K562 (cell line): ENCODE measurements around the gene CAMK2D. TPM values are rescaled to one million over a fixed set of nuclear protein-coding genes. Genes with fewer than 3 reads are reported as not detected.

Experiments
- ATAC-seq: fragments of 200-7000 bp; cut with Tn5 transposase; 3 replicates; pipeline ENCODE4 v1.9.1; 2020; ENCODE audit warnings: moderate library complexity
- BruUV-seq: library from RNA; stranded (reverse); fragments of 400-500 nt; replicated peaks from 2 replicates; lab custom pipeline; 2021; lab: Mats Ljungman, UMichigan
- CTCF ChIA-PET: fragments of 300-600 bp; formaldehyde crosslinking; extraction: SDS; loops from one replicate; lab custom pipeline; 2021; ENCODE audit warnings: low intra/inter-chr PET ratio; lab: Yijun Ruan, JAX
- POLR2A ChIA-PET: fragments of 300-600, 350-650 bp; sonication (Branson Sonifier 250); formaldehyde crosslinking; extraction: SDS; loops from one replicate; lab custom pipeline; 2021; ENCODE audit warnings: antibody characterized with exemption, inconsistent platforms; lab: Yijun Ruan, JAX
- DNase-seq, 4 experiments: peaks; one replicate each; pipeline versions ENCODE4 v3.0.0 to v3.0.0-alpha.2; 2011 to 2018; ENCODE audit warnings: low spot score in 3 of 4, mixed read lengths in 3 of 4; ENCODE audit errors: extremely low read depth in 1 of 4
- FAIRE-seq: peaks from 2 replicates; lab custom pipeline; 2011; peaks lifted over from hg19 to GRCh38; lab: Jason Lieb, UNC
- H2AFZ ChIP-seq: 2 replicates; pipeline ENCODE4 v1.6.0; 2011; ENCODE audit warnings: low read depth, low read length, control low read depth, inconsistent platforms
- H3K27ac ChIP-seq: fragments of 200-600 bp; 3 replicates; pipeline ENCODE4 v1.8.0; 2011; ENCODE audit warnings: low read depth, mild to moderate bottlenecking, control low read depth, inconsistent platforms, low read length, moderate library complexity, mixed read lengths; ENCODE audit errors: extremely low read depth
- H3K27me3 ChIP-seq, 2 experiments: fragments of 300-600 bp in 1 of 2; 2 replicates in 1 of 2; 3 replicates in 1 of 2; pipeline versions ENCODE4 v1.6.0 to v1.8.0; 2011; ENCODE audit warnings: inconsistent platforms in 2 of 2, low read length in 2 of 2, mild to moderate bottlenecking in 1 of 2, mixed read lengths in 1 of 2, moderate library complexity in 1 of 2; ENCODE audit not compliant: control insufficient read depth in 2 of 2, insufficient read depth in 2 of 2
- H3K36me3 ChIP-seq: fragments of 300-600 bp; 3 replicates; pipeline ENCODE4 v1.8.0; 2011; ENCODE audit warnings: mild to moderate bottlenecking, low read length, inconsistent platforms; ENCODE audit not compliant: control insufficient read depth, insufficient read depth
- H3K4me1 ChIP-seq, 2 experiments: fragments of 200-600 bp in 1 of 2; replicated peaks in 1 of 2; 2 replicates in 1 of 2; 3 replicates in 1 of 2; pipeline versions ENCODE4 v1.5.1 to v1.8.0; 2011; ENCODE audit warnings: inconsistent platforms in 2 of 2, low read length in 2 of 2, mild to moderate bottlenecking in 1 of 2, mixed read lengths in 1 of 2, moderate library complexity in 1 of 2; ENCODE audit not compliant: control insufficient read depth in 2 of 2, insufficient read depth in 2 of 2
- H3K4me2 ChIP-seq: 2 replicates; pipeline ENCODE4 v1.6.1; 2011; ENCODE audit warnings: low read length, control low read depth, inconsistent platforms, mixed read lengths; ENCODE audit not compliant: insufficient read depth
- H3K4me3 ChIP-seq: fragments of 200-600 bp; sonication (generic), shearing (Covaris generic); 2 replicates; pipeline ENCODE4 v1.5.1; 2016; ENCODE audit warnings: control low read depth, inconsistent platforms
- H3K79me2 ChIP-seq: fragments of 200-600 bp; 3 replicates; pipeline ENCODE4 v1.8.0; 2011; ENCODE audit warnings: low read length, inconsistent platforms; ENCODE audit not compliant: control insufficient read depth, insufficient read depth
- H3K9ac ChIP-seq, 2 experiments: 2 replicates each; pipeline versions ENCODE4 v1.6.0 to v1.6.1; 2011; ENCODE audit warnings: low read depth in 2 of 2, low read length in 2 of 2, control low read depth in 1 of 2, inconsistent platforms in 1 of 2, mild to moderate bottlenecking in 1 of 2, mixed read lengths in 1 of 2; ENCODE audit not compliant: insufficient read depth in 1 of 2
- H3K9me1 ChIP-seq: one replicate; pipeline ENCODE4 v1.6.0; 2011; ENCODE audit warnings: inconsistent platforms, mild to moderate bottlenecking, low read length, moderate library complexity; ENCODE audit not compliant: control insufficient read depth, insufficient read depth
- H3K9me3 ChIP-seq: replicated peaks from 2 replicates; pipeline ENCODE4 v1.5.1; 2011; ENCODE audit warnings: low read depth, low read length, inconsistent platforms; ENCODE audit not compliant: control insufficient read depth, insufficient read depth
- H4K20me1 ChIP-seq: replicated peaks from 2 replicates; pipeline ENCODE4 v1.6.1; 2011; ENCODE audit warnings: low read length, inconsistent platforms, mixed read lengths; ENCODE audit not compliant: control insufficient read depth, insufficient read depth
- ERF ChIP-seq: fragments of 450-650 bp; formaldehyde crosslinking; IDR thresholded peaks from 2 replicates; pipeline ENCODE4 v1.4.0; 2020; ENCODE audit warnings: mild to moderate bottlenecking, mixed read lengths
- WGBS: fragments of 100-300 bp; shearing (Covaris generic); methylation state at CpG from one replicate; pipeline ENCODE4 v1.1.6; 2016; ENCODE audit warnings: low coverage, mixed read lengths; ENCODE audit not compliant: insufficient coverage; ENCODE audit errors: missing lambda C conversion rate; 5-methylcytosine and 5-hydroxymethylcytosine counted together
- in situ Hi-C: fragments of 300-500 bp; cut with MboI; formaldehyde crosslinking; loops from 4 replicates; pipeline ENCODE4 v1.15.0; 2018; ENCODE audit warnings: inconsistent platforms, mixed read lengths
- intact Hi-C: fragments of 100-400 bp; cut with micrococcal nuclease; formaldehyde crosslinking; loops from 2 replicates; pipeline ENCODE4 v1.14.2; 2022
- polyA plus RNA-seq, 8 experiments: library from polyadenylated mRNA; depleted of rRNA in 4 of 8; stranded (reverse) in 5 of 8; unstranded in 3 of 8; fragments of >200 nt; fragmentation: Nextera tagmentation in 2 of 8; fragmentation: Illumina TruSeq in 1 of 8; extraction: Ambion mirVana in 2 of 8; extraction: Trizol in 1 of 8; gene quantifications; 2 replicates each; pipeline versions ENCODE4 v1.2.1 to v1.2.3, GENCODE V29; 2011 to 2014; ENCODE audit warnings: inconsistent platforms in 1 of 8, missing spikeins in 1 of 8
- total RNA-seq, 7 experiments: library from RNA; depleted of rRNA in 6 of 7; stranded (reverse); fragments of >200 nt in 6 of 7; fragmentation: Illumina TruSeq in 2 of 7; extraction: Trizol in 2 of 7; gene quantifications; 2 replicates each; pipeline versions ENCODE4 v1.2.1 to v1.2.3, GENCODE V29; 2011 to 2021; ENCODE audit warnings: low replicate concordance in 1 of 7
- TF ChIP-seq, protein P1 (sequence below): fragments of 450-650 bp; IDR thresholded peaks from 2 replicates; pipeline ENCODE4 v1.6.1; 2018; ENCODE audit not compliant: partially characterized antibody

Gene CAMK2D
- total and polyA plus RNA-seq, 9 of the 15 experiments (the other 6 are each of a cell fraction or from before 2014, with no cell fraction given): 0.01 to 0.33 (median 0.04) TPM; not detected in 2

DNA sequence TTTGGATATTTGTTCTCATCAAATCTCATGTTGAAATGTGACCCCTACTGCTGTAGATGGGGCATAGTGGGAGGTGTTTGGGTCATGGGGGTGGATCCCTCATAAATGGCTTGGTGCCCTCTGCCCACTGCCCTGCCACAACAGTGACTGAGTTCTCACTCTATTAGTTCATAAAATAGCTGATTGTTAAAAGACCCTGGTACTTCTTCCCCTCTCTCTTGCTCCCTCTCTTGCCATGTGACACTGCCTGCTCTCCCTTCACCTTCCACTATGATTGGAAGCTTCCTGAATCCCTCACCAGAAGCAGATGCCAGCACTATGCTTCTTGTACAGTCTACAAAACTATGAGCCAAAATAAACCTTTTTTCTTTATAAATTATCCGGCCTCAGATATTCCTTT, 182.2 kb downstream of the CAMK2D start:
- no peak overlapping the region for H3K4me2 ChIP-seq
- CTCF ChIA-PET: no interaction called here
- H3K27me3 ChIP-seq: no peaks in the 10 kb centered on the region
- no TSS peak for BruUV-seq
- no peaks in the 10 kb centered on the region for H3K79me2 ChIP-seq
- H3K36me3 ChIP-seq: no peaks in the 10 kb centered on the region
- TF ChIP-seq, protein P1, sequence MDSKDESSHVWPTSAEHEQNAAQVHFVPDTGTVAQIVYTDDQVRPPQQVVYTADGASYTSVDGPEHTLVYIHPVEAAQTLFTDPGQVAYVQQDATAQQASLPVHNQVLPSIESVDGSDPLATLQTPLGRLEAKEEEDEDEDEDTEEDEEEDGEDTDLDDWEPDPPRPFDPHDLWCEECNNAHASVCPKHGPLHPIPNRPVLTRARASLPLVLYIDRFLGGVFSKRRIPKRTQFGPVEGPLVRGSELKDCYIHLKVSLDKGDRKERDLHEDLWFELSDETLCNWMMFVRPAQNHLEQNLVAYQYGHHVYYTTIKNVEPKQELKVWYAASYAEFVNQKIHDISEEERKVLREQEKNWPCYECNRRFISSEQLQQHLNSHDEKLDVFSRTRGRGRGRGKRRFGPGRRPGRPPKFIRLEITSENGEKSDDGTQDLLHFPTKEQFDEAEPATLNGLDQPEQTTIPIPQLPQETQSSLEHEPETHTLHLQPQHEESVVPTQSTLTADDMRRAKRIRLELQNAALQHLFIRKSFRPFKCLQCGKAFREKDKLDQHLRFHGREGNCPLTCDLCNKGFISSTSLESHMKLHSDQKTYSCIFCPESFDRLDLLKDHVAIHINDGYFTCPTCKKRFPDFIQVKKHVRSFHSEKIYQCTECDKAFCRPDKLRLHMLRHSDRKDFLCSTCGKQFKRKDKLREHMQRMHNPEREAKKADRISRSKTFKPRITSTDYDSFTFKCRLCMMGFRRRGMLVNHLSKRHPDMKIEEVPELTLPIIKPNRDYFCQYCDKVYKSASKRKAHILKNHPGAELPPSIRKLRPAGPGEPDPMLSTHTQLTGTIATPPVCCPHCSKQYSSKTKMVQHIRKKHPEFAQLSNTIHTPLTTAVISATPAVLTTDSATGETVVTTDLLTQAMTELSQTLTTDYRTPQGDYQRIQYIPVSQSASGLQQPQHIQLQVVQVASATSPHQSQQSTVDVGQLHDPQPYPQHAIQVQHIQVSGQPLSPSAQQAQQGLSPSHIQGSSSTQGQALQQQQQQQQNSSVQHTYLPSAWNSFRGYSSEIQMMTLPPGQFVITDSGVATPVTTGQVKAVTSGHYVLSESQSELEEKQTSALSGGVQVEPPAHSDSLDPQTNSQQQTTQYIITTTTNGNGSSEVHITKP: peak; percentile 70
- no peak for TF ChIP-seq ERF (CRISPR knock-in tag)
- TF ChIP-seq, all 486 proteins: peak for 1
- Histone ChIP-seq H2AFZ (no peak overlapping the region), H3K4me1 (no peaks in the 10 kb centered on the region; a peak in 2 of 5 replicates), H4K20me1 (no peaks in the 10 kb centered on the region), H3K9ac (no peak overlapping the region), H3K4me3 (no peak overlapping the region), H3K9me1 (no peaks in the 10 kb centered on the region), H3K9me3 (no peaks in the 10 kb centered on the region; the same call in 1 of the 2 replicates), H3K27ac (no peak overlapping the region)
- no peak for FAIRE-seq
- no peak for ATAC-seq
- DNase-seq: no peak
- intact Hi-C loops: no loop called here
- POLR2A ChIA-PET: no interaction called here
- WGBS: 20% methylated on average over 1 of the region's 1 CpG
- in situ Hi-C loops: no loop called here
